Stimulated activated CD8-positive, alpha-beta memory T cell treated with anti-CD3 and anti-CD28 coated beads, Interleukin-15, amount 100 ng/mL, for 24 hours (primary cell): ENCODE measurements around the gene CTSG.
A peak's percentile ranks its signal among the peaks of the same experiment; 100 is the strongest.
"Not testable (repeated sequence)": the region's sequence is repeated elsewhere in the genome, so short reads cannot be mapped to it uniquely, and the experiment has no call there.

Experiments used
- DNase-seq: peaks from one replicate; pipeline ENCODE4 v3.0.0-alpha.2; 2020; ENCODE audit warnings: low read depth

Gene CTSG

GRCh38 chr14:24576182-24576581 lies at the start of gene CTSG:
TSS of gene CTSG (minus strand) at chr14:24576250. CDS start at chr14:24576223, 27 bp downstream.
- no peak for DNase-seq

- DNase-seq: no peak
Observed at GRCh38 chr14:24613747-24614146, 37.7 kb upstream of the CTSG start.

- DNase-seq: no peak
Observed at GRCh38 chr14:24613241-24613640, 37.2 kb upstream of the CTSG start.

- no peak for DNase-seq
Observed at GRCh38 chr14:24612196-24612595, 36.1 kb upstream of the CTSG start.

- no peak for DNase-seq
Observed at GRCh38 chr14:24609655-24610344, 33.8 kb upstream of the CTSG start, which contains the start of gene GZMH. TSS of gene GZMH (minus strand) at chr14:24609685. CDS start at chr14:24609613, 72 bp downstream.

- no peak for DNase-seq
Observed at GRCh38 chr14:24607635-24608514, 31.8 kb upstream of the CTSG start.

- DNase-seq: no peak
Observed at GRCh38 chr14:24607081-24607480, 31.0 kb upstream of the CTSG start.

GRCh38 chr14:24606297-24606696 lies 30.2 kb upstream of the CTSG start:
- DNase-seq: no peak

- peak; percentile 32 for DNase-seq
Observed at GRCh38 chr14:24605435-24606190, 29.6 kb upstream of the CTSG start.

- no peak for DNase-seq
Observed at GRCh38 chr14:24597403-24597802, 21.4 kb upstream of the CTSG start.

- no peak for DNase-seq
Observed at GRCh38 chr14:24595073-24595808, 19.2 kb upstream of the CTSG start.

- DNase-seq: not testable (repeated sequence)
Observed at GRCh38 chr14:24591004-24591403, 15.0 kb upstream of the CTSG start.

GRCh38 chr14:24584402-24584801 lies 8.4 kb upstream of the CTSG start:
- DNase-seq: not testable (repeated sequence)

- DNase-seq: no peak
Observed at GRCh38 chr14:24578558-24578957, 2.5 kb upstream of the CTSG start.

GRCh38 chr14:24576771-24577170 lies 721 bp upstream of the CTSG start:
- DNase-seq: no peak

GRCh38 chr14:24574206-24574774 lies 1.8 kb downstream of the CTSG start:
- DNase-seq: no peak

- DNase-seq: no peak
Observed at GRCh38 chr14:24566318-24566717, 9.7 kb downstream of the CTSG start.

- no peak for DNase-seq
Observed at GRCh38 chr14:24565766-24566165, 10.3 kb downstream of the CTSG start.

GRCh38 chr14:24563505-24563904 lies 12.5 kb downstream of the CTSG start:
- DNase-seq: no peak

GRCh38 chr14:24556756-24557155 lies 19.3 kb downstream of the CTSG start:
- no peak for DNase-seq

GRCh38 chr14:24549064-24549463 lies 27.0 kb downstream of the CTSG start:
- not testable (repeated sequence) for DNase-seq
